AG09319 (cell line): ENCODE results near the gene NT5M.

Experiments used
- DNase-seq: peaks from one replicate; pipeline ENCODE4 v3.0.0-alpha.2; 2010; ENCODE audit warnings: low read depth; ENCODE audit errors: extremely low read depth
- TF ChIP-seq, protein P1 (sequence below): IDR thresholded peaks from 2 replicates; pipeline ENCODE4 v1.5.1; 2011; ENCODE audit warnings: low read depth, mild to moderate bottlenecking, inconsistent platforms, low read length, moderate library complexity

NT5M gene

GRCh38 chr17:17344507-17345293, 41.5 kb downstream of the NT5M start:
- TF ChIP-seq, protein P1, sequence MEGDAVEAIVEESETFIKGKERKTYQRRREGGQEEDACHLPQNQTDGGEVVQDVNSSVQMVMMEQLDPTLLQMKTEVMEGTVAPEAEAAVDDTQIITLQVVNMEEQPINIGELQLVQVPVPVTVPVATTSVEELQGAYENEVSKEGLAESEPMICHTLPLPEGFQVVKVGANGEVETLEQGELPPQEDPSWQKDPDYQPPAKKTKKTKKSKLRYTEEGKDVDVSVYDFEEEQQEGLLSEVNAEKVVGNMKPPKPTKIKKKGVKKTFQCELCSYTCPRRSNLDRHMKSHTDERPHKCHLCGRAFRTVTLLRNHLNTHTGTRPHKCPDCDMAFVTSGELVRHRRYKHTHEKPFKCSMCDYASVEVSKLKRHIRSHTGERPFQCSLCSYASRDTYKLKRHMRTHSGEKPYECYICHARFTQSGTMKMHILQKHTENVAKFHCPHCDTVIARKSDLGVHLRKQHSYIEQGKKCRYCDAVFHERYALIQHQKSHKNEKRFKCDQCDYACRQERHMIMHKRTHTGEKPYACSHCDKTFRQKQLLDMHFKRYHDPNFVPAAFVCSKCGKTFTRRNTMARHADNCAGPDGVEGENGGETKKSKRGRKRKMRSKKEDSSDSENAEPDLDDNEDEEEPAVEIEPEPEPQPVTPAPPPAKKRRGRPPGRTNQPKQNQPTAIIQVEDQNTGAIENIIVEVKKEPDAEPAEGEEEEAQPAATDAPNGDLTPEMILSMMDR, result no peak

DNA sequence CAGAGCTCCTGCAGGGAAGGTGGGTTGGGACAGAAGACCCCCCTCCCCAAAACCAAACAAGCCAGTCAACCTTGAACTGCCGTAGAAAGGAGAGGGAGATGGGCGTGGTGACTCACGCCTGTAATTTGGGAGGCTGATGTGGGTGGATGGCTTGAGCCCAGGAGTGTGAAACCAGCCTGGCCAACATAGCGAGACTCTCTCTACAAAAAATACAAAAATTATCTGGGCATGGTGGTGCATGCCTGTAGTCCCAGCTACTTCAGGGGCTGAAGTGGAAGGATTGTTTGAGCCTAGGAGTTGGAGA, 42.1 kb downstream of the NT5M start:
- TF ChIP-seq, protein P1, result no peak
- DNase-seq, result no peak

More at GRCh38 chr17:17344507-17345293, 41.5 kb downstream of the NT5M start:
- no peak for DNase-seq

- TF ChIP-seq, protein P1, result no peak
- no peak for DNase-seq
Observed at GRCh38 chr17:17345686-17346427, 42.7 kb downstream of the NT5M start.

- TF ChIP-seq, protein P1, result no peak
- no peak for DNase-seq
Observed at GRCh38 chr17:17346428-17347233, 43.5 kb downstream of the NT5M start.

DNA sequence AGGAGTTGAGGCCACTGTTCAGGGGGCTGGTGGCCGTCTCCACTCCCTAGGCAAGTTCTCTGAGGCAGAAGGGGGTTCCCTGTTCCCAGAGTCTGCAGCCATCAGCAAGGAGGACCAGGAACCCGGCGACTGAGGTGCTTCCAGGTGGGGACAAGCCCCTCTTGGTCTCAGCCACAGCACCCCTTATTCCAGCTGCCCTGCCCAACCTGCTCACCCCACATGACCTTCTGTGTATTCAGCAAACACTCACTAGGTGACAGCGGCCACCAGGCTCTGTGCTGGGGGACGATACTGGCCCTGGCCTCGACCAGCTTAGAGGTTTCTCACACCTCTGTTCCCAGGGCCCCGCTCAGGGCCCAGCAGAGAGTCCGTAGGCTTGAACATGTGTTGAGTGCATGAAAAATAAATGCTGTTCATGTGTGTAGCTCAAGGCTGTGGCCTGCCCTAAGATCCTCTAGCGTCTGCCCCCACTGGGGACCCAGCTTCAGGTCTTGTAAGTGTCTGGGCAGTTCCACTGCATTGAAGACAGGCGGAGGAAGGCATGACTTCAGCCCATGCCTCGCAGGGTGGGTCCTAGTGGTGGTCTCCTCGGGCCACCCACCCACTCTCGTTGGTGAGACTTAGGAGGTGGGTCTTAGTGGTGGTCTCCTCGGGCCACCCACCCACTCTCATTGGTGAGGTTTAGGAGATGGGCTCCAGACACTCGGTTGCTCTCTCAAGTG, 44.2 kb downstream of the NT5M start:
- DNase-seq, result no peak

DNA sequence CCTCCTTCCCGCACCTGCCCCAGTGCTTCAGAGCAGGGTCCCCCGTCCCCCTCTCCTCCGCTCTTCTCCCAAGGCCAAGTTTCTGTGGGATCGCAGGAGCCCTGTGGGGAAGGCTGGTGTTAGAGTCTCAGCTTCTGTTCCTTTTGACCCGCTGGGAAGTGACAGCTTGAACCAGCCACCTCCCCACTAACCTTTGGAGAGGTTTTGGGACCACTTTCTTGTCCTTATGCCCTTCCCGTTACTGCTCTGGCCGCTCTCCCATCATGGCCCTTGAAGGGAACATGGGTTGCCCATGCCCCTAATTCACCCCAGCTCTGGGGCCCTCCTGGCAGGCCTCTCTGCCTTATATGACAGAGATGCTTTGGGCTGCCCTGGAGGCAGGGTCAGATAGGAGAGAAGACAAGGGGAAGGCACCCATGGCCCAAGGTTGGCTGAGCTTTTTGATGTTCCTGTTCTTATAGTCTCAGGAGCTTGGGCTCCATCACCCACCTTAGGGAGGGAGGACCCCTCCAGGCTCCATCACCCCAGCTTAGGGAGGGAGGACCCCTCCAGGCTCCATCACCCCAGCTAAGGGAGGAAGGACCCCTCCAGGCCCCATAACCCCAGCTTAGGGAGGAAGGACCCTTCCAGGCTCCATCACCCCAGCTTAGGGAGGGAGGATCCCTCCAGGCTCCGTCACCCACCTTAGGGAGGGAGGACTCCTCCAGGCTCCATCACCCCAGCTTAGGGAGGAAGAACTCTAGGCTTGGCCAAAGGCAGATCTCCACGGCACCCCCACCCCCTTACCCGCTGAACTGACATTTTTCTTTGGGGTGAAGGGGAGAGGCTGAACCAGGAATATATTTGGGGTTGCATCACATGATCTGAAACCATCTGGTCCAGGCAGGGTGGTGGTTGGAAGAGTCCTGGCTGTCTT, 45.0 kb downstream of the NT5M start:
- TF ChIP-seq, protein P1, result no peak
- no peak for DNase-seq

More for the DNA sequence above, 44.2 kb downstream of the NT5M start:
- TF ChIP-seq, protein P1, result no peak
